GM12874 (cell line): ENCODE results near the gene LRRC73.

Experiments used
- TF ChIP-seq, protein P1 (sequence below): IDR thresholded peaks from 2 replicates; pipeline ENCODE4 v1.5.1; 2011; ENCODE audit warnings: low read depth, mild to moderate bottlenecking, control low read depth, low read length, moderate library complexity; ENCODE audit not compliant: insufficient read depth

Gene LRRC73

DNA sequence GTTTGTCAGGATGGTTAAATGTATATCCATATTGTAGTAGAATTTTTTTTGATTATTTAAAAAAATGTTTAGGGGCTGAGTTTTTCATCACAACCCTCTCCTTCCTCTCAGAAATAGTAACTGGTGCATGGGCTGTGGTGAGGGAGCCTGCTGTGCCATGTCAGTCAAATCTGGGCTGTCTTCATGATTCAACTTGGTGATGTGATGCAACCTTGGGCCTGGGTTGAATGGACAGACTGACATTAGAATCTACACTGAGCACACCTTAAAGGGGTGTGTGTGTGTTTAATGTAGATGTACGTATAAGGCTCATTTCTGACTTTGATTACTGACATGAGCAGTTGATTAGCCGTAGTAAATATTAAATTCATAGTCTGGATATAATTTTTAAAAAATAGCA, 29.1 kb downstream of the LRRC73 start:
- TF ChIP-seq, protein P1, sequence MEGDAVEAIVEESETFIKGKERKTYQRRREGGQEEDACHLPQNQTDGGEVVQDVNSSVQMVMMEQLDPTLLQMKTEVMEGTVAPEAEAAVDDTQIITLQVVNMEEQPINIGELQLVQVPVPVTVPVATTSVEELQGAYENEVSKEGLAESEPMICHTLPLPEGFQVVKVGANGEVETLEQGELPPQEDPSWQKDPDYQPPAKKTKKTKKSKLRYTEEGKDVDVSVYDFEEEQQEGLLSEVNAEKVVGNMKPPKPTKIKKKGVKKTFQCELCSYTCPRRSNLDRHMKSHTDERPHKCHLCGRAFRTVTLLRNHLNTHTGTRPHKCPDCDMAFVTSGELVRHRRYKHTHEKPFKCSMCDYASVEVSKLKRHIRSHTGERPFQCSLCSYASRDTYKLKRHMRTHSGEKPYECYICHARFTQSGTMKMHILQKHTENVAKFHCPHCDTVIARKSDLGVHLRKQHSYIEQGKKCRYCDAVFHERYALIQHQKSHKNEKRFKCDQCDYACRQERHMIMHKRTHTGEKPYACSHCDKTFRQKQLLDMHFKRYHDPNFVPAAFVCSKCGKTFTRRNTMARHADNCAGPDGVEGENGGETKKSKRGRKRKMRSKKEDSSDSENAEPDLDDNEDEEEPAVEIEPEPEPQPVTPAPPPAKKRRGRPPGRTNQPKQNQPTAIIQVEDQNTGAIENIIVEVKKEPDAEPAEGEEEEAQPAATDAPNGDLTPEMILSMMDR: no peak

DNA sequence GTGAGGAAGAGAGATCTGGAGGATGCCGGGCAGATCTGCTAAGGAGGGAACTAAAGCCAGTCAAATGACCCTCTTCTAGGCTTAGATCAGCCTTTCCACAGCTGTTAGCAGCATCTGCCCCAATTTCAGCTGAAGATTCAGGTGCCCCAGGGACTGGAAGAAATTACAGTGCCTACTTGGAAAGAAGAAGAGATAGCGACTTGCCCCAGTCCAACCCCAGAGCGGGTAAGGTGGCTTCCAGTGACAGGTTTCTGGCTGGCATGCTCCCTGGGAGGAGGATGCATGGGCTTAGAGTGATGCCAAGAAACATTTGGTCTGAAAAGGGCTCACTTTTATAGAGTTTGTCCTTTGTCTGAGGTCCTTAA, 32.2 kb downstream of the LRRC73 start:
- TF ChIP-seq, protein P1: no peak

DNA sequence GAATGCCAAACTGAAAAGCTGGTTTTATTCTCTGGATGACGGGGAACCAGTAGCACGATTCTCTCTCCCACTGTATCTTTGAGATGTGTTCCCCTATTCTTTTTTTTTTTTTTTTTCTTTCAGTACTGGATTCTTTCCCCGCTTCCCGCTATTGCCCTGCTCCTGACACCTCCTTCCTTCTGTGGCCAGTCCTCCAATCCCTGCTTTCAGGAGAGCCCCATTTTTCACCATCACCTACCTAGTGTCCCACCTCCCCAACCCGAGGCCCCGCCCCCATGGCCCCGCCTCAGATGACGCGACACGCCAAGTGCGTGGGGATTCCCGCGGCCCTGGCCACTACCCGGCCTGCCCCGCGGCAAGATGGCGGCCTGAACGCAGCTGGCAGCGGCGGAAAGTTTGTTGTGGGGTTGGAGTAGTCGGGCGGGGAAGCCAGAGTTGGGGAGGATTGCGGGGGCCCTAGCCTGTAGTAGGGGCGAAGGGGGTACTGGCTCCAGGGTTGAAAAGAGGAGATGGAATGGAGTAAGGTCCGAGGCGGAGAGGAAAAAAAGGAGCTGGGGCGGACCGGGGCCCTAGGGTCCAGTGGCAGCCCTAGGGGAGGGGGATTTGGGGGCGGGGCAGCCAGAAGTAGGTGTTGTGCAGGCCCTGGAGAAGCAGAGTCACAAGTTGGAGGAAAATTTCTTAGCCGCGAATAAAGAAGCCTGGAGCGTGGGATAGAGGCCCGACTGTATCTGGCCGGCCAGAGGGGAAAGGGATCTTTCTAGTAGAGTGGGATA, 32.7 kb downstream of the LRRC73 start, which contains the start of gene TJAP1:
TJAP1 (plus strand) TSS at position 336 of the 773 bp plus-strand sequence. CDS start 21,432 bp downstream, outside the sequence.
- TF ChIP-seq, protein P1: no peak

DNA sequence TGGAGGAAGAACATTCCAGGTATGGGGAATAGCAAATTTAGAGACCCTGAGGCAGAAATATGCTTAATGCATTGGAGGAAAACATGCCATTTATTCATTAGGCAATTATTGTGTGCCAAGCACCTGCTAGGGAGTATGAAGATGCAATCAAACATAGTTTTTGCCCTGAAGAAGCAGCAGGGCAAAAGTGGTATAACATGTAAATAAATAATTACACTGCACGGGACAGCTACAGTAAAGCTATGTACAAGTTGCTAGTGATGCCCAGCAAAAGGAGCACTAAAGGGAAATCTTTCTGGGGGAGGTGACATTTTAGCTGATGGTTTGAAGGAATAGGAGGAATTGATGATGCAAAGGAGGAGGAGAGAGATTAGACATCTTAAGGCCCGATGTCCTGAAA, 33.4 kb downstream of the LRRC73 start:
- TF ChIP-seq, protein P1: no peak

DNA sequence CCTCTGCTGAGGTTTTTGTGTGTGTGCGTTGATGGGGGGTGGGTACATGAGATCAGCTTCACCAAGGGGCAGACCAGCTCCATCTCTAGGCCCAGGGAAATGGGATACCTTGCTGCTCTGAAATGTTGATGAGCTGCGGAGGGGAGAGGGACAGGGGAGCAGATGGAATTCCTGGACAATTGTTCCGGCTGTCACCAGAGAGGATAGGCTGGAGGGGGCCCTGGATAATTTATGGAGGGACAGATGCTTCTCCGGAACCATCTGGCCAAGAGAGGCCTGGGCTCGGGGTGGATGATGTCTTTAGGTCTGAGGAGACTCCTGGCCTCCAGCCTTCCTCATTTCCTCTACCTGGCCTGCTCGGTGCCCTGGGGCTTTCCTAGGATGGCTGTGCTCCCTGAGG, 34.6 kb downstream of the LRRC73 start:
- TF ChIP-seq, protein P1: no peak

DNA sequence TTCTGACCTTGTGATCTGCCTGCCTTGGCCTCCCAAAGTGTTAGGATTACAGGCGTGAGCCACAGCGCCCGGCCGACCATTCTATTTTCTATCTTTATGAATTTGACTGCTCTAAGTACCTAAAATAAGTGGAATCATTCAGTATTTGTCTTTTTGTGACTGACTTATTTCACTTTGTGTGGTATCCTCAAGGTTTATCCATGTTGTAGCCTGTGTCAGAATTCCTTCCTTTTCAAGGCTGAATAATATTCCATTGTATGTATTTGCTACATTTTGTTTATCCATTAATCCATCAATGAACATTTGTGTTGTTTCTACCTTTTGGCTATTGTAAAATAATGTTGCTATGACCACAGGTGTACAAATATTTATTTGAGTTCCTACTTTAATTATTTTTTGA, 37.6 kb downstream of the LRRC73 start:
- TF ChIP-seq, protein P1: no peak

DNA sequence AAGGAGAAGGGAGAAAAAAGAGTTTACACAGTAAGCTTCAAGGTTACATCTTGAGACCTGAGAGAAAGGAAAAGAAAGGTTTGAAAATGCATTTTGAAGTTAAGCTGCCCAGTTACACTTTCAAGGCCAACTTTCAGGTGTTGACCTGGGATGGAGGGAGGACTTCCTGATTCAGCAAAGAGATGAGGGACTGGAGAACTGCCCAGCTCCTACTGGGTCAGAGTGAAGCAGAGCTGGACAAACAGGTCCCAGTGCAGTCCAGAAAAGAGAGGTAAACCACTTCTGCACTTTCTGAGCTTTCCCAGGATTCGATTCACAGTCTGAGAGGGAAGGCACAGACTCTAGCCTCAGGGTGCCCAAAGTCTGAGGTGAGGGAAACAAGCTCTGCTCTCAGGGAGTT, 38.7 kb downstream of the LRRC73 start:
- TF ChIP-seq, protein P1: no peak

DNA sequence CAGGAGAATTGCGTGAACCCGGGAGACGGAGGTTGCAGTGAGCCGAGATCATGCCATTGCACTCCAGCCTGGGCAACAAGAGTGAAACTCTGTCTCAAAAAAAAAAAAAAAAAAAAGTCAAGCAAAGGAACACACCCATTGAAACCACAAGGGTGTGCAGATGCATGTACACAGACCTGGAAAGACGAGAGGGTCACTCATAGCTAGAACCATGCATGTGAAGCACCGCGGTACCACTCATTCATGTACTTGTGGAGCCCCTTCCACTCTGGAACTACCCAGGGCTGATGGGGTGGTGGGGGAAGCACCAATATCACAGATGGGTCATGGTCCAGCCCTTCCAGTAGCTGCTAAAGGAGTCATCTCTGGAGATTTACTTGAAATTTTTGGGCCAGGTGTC, 40.2 kb downstream of the LRRC73 start:
- TF ChIP-seq, protein P1: no peak
